Right lobe of liver (tissue), 6 donors: ENCODE data around the gene UEVLD. TPM values are rescaled to one million over a fixed set of nuclear protein-coding genes. Genes with fewer than 3 reads are reported as not detected.

Source experiments
- ATAC-seq, 4 donors: fragments of 200-7000 bp; cut with Tn5 transposase; one replicate each; pipeline ENCODE4 v1.9.1; 2020; ENCODE audit warnings: mild to moderate bottlenecking in 4 of 4, moderate library complexity in 4 of 4
- DNase-seq, 3 donors: peaks; one replicate each; pipeline ENCODE4 v3.0.0-alpha.2; 2020
- H3K27ac ChIP-seq, 3 donors: fragments of 200-600 bp; one replicate each; pipeline ENCODE4 v1.8.0; 2022
- H3K27me3 ChIP-seq, 2 donors: fragments of 200-600 bp; one replicate each; pipeline ENCODE4 v1.8.0; 2022
- H3K36me3 ChIP-seq, 4 donors: fragments of 200-600 bp; sonication (generic) in 1 of 4; one replicate each; pipeline versions ENCODE4 v1.5.1 to v1.8.0; 2017 to 2022; ENCODE audit warnings: control low read depth in 1 of 4
- H3K4me1 ChIP-seq, 4 donors: fragments of 200-600 bp; sonication (generic) in 1 of 4; one replicate each; pipeline versions ENCODE4 v1.5.1 to v1.8.0; 2017 to 2022; ENCODE audit warnings: control low read depth in 1 of 4
- H3K4me3 ChIP-seq, 3 donors: fragments of 200-600 bp; one replicate each; pipeline ENCODE4 v1.8.0; 2022
- H3K9me3 ChIP-seq, 4 donors: fragments of 200-600 bp; sonication (generic) in 1 of 4; one replicate each; pipeline versions ENCODE4 v1.5.1 to v1.8.0; 2017 to 2022; ENCODE audit warnings: control low read depth in 1 of 4
- CTCF ChIP-seq, 4 donors: fragments of 200-600 bp in 3 of 4; fragments of 450-650 bp in 1 of 4; IDR thresholded peaks; one replicate each; pipeline versions ENCODE4 v1.5.1 to v1.8.0; 2016 to 2022; ENCODE audit warnings: antibody characterized with exemption in 4 of 4, mild to moderate bottlenecking in 2 of 4
- POLR2A ChIP-seq: fragments of 450-650 bp; IDR thresholded peaks from one replicate; pipeline ENCODE4 v1.6.1; 2017; ENCODE audit warnings: antibody characterized with exemption, mild to moderate bottlenecking
- WGBS: methylation state at CpG from one replicate; pipeline ENCODE4 v1.1.6; 2018; ENCODE audit warnings: low coverage, low lambda C conversion rate; ENCODE audit not compliant: insufficient coverage; ENCODE audit errors: missing lambda C conversion rate; 5-methylcytosine and 5-hydroxymethylcytosine counted together
- intact Hi-C, 2 donors: fragments of 100-400 bp; cut with DNase I; formaldehyde crosslinking; loops; one replicate each; pipeline versions ENCODE4 v1.11.2 to v1.14.1; 2022
- total RNA-seq, 6 experiments: library from RNA; depleted of rRNA in 2 of 6; stranded (reverse); fragments of >200 nt in 2 of 6; fragmentation: NEBNext Ultra II Directional in 3 of 6; extraction: Animal tissue kit (Norgen Biotek cat#: 25700) in 3 of 6; gene quantifications; one replicate each; pipeline versions ENCODE4 v1.1.0 to v1.2.4, GENCODE V29; 2016 to 2023
- donor health status: DM: no; HTN: yes; CAD: no.
- donor health status: DM: no; HTN: no; CAD: no.
- donor health status: DM: no; HTN: no; CAD: no.
- donor health status: DM: no; HTN: yes; CAD: no.
- donor health status: DM: no; HTN: yes; CAD: no.

Gene UEVLD
- total RNA-seq, 6 experiments from 2014 or later: 9.5 to 18.1 (median 9.9) TPM

DNA sequence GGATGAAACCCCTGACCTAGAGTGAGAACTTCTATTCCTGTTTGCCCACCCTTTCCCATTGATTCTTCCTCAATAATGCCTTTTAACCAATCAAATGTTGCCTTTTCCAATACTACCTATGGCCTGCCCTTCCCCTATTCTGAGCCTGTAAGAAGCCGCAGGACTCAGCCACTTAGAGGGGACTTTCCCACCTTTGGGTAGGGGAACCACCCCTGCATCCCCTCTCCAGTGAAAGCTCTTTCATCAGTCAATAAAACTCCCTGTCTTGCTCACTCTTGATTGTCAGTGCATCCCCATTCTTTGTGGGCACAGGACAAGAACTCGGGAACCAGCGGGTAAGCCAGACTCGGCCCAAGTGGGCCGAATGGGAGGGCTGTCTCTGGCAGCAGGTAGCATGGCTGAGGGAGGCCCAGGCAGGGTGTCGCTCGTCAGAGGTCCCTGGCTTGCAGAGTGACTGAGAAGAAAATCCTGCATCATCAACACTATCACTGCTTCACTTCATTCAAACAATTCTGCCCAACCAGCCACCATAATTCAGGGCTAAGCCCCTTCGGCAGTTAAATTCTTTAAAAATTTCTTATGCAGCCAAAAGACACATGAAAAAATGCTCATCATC is 102.5 kb downstream of the UEVLD start:
- no peaks in the 10 kb centered on the region for H3K4me1 ChIP-seq
- H3K9me3 ChIP-seq: no peaks in the 10 kb centered on the region
- no peak for DNase-seq
- H3K4me3 ChIP-seq: no peak overlapping the region
- WGBS: 100% methylated on average over 4 of the region's 8 CpGs
- no peak for ATAC-seq
- H3K27me3 ChIP-seq: no peaks in the 10 kb centered on the region
- no peak overlapping the region for H3K27ac ChIP-seq
- TF ChIP-seq POLR2A (no peak), CTCF (IDR thresholded peaks at IDR 0.05) (no peak)
- peaks cover 0 to 44% (median 10%) of the 10 kb centered on the region in 4 donors for H3K36me3 ChIP-seq
- intact Hi-C loops: no loop called here

Other genes with a start within 250 kb of the UEVLD start
- 100 to 1,000 TPM; 227 to 866 (median 656) TPM for gene LDHA, start 194.2 kb downstream of the UEVLD start, total RNA-seq
- 1 to 10 TPM in 2 of 6 experiments, under 1 TPM in 1, not detected in 3; 0.61 to 1.6 (median 1.5) TPM for gene LDHC, start 176.4 kb downstream of the UEVLD start, total RNA-seq
- gene LDHAL6A, start 132.9 kb downstream of the UEVLD start, total RNA-seq: not detected
- gene TSG101, start 61.8 kb downstream of the UEVLD start, total RNA-seq: 10 to 100 TPM; 15.8 to 68.0 (median 25.7) TPM
- gene MISFA, start 11.1 kb upstream of the UEVLD start, total RNA-seq: 1 to 10 TPM in 3 of 6 experiments, under 1 TPM in 1, not detected in 2; 0.83 to 2.2 (median 1.4) TPM
- gene SPTY2D1, start 45.6 kb upstream of the UEVLD start, total RNA-seq: 10 to 100 TPM in 1 of 6 experiments, 1 to 10 TPM in 5; 6.3 to 14.7 (median 8.4) TPM
- gene TMEM86A, start 110.0 kb upstream of the UEVLD start, total RNA-seq: 1 to 10 TPM; 2.0 to 4.9 (median 3.8) TPM
- under 1 TPM in 3 of 6 experiments, not detected in 3; 0.04 to 0.32 (median 0.12) TPM for gene IGSF22, start 137.5 kb upstream of the UEVLD start, total RNA-seq
- not detected for gene PTPN5, start 203.1 kb upstream of the UEVLD start, total RNA-seq